GM21528 (cell line): ENCODE measurements around the gene TMTC1.
A peak's percentile ranks its signal among the peaks of the same experiment; 100 is the strongest.
"Not testable (repeated sequence)": the region's sequence is repeated elsewhere in the genome, so short reads cannot be mapped to it uniquely, and the experiment has no call there.

Experiments
- ATAC-seq: cut with Tn5 transposase; IDR thresholded peaks from one replicate; pipeline ENCODE4 v1.9.1; 2021; ENCODE audit warnings: mild to moderate bottlenecking, moderate library complexity; ENCODE audit not compliant: unreplicated experiment, low FRiP score

Gene TMTC1

GRCh38 chr12:29783773-29784666 lies at the start of gene TMTC1:
TMTC1 (minus strand) TSS chr12:29783942; CDS start chr12:29783751, 191 bp downstream.
- ATAC-seq: no peak

- ATAC-seq: no peak
These were observed 47.4 kb upstream of the TMTC1 start for GRCh38 chr12:29831173-29831572.

GRCh38 chr12:29830391-29830790 lies 46.6 kb upstream of the TMTC1 start:
- ATAC-seq: no peak

GRCh38 chr12:29818916-29819623 lies 35.3 kb upstream of the TMTC1 start:
- ATAC-seq: no peak

GRCh38 chr12:29816874-29817725 lies 33.4 kb upstream of the TMTC1 start:
- no peak for ATAC-seq

GRCh38 chr12:29809616-29810361 lies 26.0 kb upstream of the TMTC1 start:
- ATAC-seq: not testable (repeated sequence)

GRCh38 chr12:29807129-29807528 lies 23.4 kb upstream of the TMTC1 start:
- no peak for ATAC-seq

GRCh38 chr12:29804019-29804418 lies 20.3 kb upstream of the TMTC1 start:
- ATAC-seq: no peak

GRCh38 chr12:29799591-29799990 lies 15.8 kb upstream of the TMTC1 start:
- no peak for ATAC-seq

- ATAC-seq: no peak
These were observed 14.0 kb upstream of the TMTC1 start for GRCh38 chr12:29797565-29798355.

GRCh38 chr12:29796823-29797263 lies 13.1 kb upstream of the TMTC1 start:
- ATAC-seq: no peak

GRCh38 chr12:29795715-29796114 lies 12.0 kb upstream of the TMTC1 start:
- ATAC-seq: no peak

GRCh38 chr12:29794862-29795261 lies 11.1 kb upstream of the TMTC1 start:
- no peak for ATAC-seq

- no peak for ATAC-seq
These were observed 9.1 kb upstream of the TMTC1 start for GRCh38 chr12:29792853-29793252.

- ATAC-seq: no peak
These were observed 8.4 kb upstream of the TMTC1 start for GRCh38 chr12:29792132-29792531.

- peak; percentile 25 for ATAC-seq
These were observed 620 bp downstream of the TMTC1 start for GRCh38 chr12:29782871-29783772.

- ATAC-seq: peak; percentile 80
These were observed 1.4 kb downstream of the TMTC1 start for GRCh38 chr12:29782285-29782870.
